ENCODE results near the gene KLHL22. TPM values are rescaled to one million over a fixed set of nuclear protein-coding genes. Genes with fewer than 3 reads are reported as not detected.
"Not testable (repeated sequence)": the region's sequence is repeated elsewhere in the genome, so short reads cannot be mapped to it uniquely, and the experiment has no call there.

Gene KLHL22
- total RNA-seq, 1 donor from 2014 or later: 24.9 TPM

- DNase-seq (ENCODE audit: low spot score): no peak
Observed at GRCh38 chr22:20506543-20507252, 11.1 kb upstream of the KLHL22 start.

DNA sequence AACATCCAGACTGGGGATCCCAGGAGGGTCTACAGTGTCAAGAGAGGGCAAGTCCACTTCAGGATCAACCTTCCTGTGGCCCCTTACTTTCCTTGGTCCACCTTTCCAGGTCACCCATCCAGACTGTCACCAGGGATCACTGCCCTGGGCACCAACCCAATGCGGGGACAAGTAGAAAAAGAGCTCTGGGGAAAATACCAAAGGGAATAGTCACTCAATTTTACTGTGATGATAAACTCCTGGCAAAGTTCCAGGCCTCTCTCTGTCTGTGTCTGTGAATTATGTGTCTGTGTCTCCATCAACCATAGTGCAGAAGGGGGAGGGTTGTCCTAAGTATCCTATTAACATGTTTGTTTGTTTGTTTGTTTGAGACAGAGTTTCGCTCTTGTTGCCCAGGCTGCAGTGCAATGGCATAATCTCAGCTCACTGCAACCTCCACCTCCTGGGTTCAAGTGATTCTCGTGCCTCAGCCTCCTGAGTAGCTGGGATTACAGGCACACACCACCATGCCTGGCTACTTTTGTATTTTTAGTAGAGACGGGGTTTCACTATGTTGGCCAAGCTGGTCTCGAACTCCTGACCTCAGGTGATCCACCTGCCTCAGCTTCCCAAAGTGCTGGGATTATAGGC, 8.8 kb upstream of the KLHL22 start:
- DNase-seq (ENCODE audit: low spot score): not testable (repeated sequence)

- DNase-seq (ENCODE audit: low spot score): no peak
Observed at GRCh38 chr22:20503816-20504215, 8.2 kb upstream of the KLHL22 start.

DNA sequence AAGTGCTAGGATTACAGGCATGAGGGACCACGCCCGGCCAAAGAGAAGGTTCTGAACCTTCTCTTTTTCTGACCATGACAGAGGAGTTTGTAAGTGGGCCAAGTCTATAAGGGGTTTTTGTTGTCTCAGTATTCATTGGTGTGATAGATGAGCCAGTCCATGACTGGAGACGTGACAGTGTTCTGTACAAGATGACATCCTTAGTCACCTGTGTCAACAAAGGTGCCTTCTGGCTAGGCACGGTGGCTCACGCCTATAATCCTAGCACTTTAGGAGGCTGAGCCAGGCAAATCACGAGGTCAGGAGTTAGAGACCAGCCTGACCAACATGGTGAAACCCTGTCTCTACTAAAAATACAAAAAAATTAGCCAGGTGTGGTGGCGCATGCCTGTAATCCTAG, 4.2 kb upstream of the KLHL22 start:
- no peak for DNase-seq (ENCODE audit: low spot score)

DNA sequence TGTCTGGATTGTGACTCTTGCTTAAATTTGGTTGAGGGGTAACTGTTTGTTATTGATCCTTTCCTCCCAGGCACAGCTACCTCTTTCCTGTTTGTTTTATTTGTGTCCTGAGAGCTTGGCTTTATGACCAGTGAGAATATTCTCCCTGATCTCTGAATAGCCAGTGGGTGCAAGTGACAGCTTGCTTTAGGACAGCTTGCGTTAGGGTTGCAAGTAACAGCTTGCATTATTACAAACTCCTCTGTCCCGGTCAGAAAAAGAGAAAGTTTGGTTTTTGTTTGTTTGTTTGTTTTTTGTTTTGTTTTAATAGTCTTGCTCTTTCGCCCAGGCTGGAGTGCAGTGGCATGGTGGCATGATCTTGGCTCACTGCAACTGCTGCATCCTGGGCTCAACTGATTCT, 3.3 kb upstream of the KLHL22 start:
- no peak for DNase-seq (ENCODE audit: low spot score)

- DNase-seq (ENCODE audit: low spot score): no peak
Observed at GRCh38 chr22:20497426-20497825, 1.8 kb upstream of the KLHL22 start.

GRCh38 chr22:20495861-20496681, 476 bp upstream of the KLHL22 start:
- DNase-seq (ENCODE audit: low spot score): peak; percentile 97

DNA sequence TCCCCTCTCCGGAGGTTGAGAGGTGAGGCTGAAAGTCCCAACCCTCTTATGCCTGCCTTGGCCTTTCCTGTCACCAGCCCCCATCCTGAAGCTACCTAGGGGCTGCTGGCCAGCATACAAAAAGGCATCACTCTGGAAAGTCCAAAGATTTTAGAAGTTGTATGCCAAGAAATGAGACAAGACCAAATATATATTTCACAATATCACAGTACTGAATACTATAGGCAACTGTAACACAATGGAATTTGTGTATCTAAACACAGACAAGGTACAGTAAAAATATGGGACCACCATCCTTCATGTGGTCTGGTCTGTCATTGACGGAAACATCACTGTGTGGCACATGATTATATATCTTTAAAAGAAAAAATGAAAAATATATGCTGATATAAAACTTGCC, 4.2 kb downstream of the KLHL22 start:
- no peak for DNase-seq (ENCODE audit: low spot score)

GRCh38 chr22:20490941-20491307, 4.7 kb downstream of the KLHL22 start:
- no peak for DNase-seq (ENCODE audit: low spot score)

DNA sequence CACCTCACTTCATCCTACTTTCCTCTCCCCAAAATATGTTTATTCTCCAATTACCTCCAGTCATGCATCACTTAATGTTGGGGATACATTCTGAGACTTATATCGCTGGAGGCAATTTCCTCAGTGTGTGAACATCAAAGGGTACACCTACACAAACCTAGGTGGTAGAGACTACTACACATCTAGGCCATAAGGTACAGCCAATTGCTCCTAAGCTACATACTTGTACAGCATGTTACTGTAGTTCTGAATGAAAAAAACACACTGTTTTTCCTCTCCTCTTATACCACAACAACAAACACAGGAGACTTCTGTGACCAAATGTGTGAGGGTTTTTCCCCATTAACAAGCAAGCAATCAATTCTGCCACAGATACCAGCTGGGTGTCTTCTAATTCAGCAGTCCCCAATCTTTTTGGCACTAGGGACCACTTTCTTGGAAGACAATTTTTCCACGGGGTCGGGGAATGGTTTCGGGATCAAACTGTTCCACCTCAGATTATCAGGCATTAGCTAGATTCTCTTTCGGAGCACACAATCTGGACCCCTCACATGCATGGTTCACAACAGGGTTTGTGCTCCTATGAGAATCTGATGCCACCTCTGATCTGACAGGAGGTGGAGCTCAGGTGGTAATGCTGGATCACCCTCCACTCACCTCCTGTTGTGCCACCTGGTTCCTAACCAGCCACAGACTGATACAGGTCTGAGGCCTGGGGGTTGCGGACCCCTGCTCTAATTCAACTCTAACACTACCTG, 5.2 kb downstream of the KLHL22 start:
- no peak for DNase-seq (ENCODE audit: low spot score)

- DNase-seq (ENCODE audit: low spot score): no peak
Observed at GRCh38 chr22:20488946-20489345, 6.6 kb downstream of the KLHL22 start.

DNA sequence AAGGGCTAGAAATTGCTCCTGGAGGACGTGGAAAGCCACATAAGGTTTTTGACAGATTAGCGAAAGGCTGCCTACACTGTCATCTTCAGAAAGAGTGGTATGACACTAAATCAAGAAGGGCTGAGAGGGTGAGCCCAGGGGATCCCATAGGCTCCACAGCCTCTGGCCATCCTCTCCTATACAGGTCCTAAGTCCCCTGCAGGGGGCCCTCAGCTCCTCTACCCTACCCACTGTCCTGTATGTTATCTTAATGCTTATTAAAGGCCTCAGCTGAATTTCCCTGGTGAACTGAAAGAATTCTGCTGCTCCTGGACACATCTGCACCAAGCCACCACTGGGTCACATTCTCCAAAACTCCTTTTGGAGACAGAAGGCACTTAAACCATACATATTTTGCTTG, 7.9 kb downstream of the KLHL22 start:
- DNase-seq (ENCODE audit: low spot score): no peak

DNA sequence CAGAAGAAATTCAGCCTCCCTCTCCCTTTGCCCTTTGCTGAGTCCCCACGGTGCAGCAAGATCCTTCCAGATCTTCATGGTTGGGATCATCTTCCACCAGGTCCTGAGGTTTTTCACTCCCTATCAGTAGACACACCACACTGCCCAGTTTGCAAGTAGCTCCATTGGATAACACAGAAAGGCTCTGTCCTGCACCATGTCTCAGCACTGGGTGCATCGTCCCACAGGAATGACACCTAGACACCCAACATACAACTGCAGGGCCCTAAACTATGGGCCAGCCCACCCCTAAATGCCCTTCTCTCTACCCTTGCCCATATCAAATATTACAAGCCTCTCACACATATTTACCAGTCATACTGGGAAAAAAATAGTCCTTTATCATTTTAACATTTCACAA, 9.4 kb downstream of the KLHL22 start:
- DNase-seq (ENCODE audit: low spot score): no peak

DNA sequence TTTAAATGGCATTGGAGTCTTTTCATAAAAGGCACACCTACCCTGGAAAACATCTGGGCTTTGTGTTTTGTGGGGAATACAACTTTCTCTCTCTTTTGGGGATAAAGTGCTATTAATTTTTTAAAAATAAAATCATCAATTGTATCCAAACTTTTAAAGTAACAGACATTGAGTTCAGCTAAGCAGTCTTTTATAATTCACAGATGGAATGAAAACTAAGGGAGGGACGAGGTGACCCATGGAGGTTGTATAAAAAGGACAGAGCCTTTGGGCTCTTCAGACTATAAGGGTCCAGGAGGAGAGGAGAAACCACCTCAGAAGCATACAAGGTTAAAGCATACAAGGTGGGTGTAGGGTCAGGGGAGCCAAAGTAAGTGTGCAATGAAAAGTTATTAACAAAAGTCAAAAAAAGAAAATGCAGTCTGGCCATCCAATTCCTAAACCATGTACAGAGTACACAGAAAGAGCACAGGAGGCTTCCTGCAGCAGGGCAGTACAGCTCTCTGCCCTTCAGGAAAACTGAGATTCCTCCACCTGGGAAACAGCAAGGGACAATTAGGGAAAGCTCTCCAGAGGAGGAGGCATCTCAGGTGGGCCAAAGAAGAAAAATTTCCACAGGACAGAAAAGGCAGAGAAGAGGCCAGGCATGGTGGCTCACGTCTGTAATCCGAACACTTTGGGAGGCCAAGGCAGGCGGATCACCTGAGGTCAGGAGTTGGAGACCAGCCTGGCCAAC, 10.5 kb downstream of the KLHL22 start:
- DNase-seq (ENCODE audit: low spot score): no peak

GRCh38 chr22:20483771-20484170, 11.8 kb downstream of the KLHL22 start:
- DNase-seq (ENCODE audit: low spot score): no peak

DNA sequence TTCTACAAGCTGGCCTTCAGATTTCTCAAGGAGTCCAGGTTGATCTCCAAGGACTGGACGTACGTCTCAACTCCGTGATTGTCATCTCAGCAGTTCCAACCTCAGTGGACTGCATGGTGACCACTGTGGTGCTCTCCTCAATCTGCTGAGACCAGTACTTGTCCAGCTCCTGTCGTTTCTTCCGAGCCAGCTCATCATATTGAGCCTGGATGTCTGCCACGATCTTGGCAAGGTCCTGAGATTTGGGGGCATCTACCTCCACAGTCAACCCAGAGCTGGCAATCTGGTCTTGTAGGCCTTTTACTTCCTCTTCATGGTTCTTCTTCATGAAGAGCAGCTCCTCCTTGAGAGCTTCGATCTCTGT, 12.5 kb downstream of the KLHL22 start:
- not testable (repeated sequence) for DNase-seq (ENCODE audit: low spot score)

GRCh38 chr22:20479612-20480196, 15.9 kb downstream of the KLHL22 start:
- no peak for DNase-seq (ENCODE audit: low spot score)

DNA sequence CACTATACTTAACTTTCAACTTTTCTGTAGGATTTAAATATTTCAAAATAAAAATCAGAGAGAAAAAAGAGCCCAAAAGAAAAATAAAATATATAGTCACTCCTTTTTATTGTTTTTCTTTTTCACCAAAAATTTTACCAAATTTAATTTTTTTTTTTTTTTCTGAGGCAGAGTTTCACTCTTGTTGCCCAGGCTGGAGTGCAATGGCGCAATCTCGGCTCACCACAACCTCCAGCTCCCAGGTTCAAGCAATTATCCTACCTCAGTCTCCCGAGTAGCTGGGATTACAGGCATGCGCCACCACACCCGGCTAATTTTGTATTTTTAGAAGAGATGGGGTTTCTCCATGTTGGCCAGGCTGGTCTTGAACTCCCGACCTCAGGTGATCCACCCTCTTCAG, 17.5 kb downstream of the KLHL22 start:
- DNase-seq (ENCODE audit: low spot score): not testable (repeated sequence)

DNA sequence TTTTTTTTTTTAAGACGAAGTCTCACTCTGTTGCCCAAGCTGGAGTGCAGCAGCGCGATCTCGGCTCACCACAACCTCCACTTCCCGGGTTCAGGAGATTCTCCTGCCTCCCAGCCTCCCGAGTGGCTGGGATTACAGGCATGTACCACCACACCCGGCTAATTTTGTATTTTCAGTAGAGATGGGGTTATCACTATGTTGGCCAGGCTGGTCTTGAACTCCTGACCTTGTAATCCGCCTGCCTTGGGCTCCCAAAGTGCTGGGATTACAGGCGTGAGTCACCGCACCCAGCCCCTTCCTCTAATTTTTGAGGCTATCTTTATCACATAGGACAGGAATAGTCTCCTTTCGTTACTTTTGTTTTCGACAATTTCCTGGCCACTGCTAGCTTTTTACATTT, 20.0 kb downstream of the KLHL22 start:
- DNase-seq (ENCODE audit: low spot score): not testable (repeated sequence)

DNA sequence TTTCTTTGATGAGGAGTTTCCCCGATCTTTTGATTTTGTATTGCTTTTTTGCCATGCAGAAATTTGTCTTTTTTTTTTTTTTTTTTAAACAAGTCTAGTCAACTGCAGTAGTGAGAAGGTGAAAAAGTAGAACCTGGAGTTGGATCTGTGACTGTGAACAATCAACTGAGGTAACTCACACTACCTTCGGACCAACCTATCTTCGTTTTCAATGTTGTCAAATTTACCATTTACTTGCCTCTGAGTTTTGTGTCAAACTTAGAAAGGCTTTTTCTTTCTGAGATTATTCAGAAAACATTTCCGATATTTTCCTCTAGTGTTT, 20.5 kb downstream of the KLHL22 start:
- DNase-seq (ENCODE audit: low spot score): no peak

Data from mesenteric fat pad (tissue), 1 donor.